Measurements from ENCODE around the gene TRAPPC11. TPM values are rescaled to one million over a fixed set of nuclear protein-coding genes. Genes with fewer than 3 reads are reported as not detected.

TRAPPC11 gene
- total and polyA plus RNA-seq, 9 donors = 21.2 to 52.7 (median 40.5) TPM

DNA sequence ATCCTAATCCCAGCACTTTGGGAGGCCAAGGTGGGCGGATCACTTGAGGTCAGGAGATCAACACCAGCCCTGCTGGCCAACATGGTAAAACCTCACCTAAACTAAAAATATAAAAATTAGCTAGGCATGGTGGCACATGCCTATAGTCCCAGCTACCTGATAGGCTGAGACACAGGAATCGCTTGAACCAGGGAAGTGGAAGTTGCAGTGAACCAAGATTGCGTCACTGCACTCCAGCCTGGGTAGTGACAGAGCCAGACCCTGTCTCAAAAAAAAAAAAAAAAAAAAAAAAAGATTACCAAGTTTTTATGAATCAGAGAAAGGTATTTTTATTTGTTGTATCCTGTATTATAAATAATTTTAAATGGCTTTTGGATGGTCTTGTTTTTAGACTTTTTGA is 15.1 kb downstream of the TRAPPC11 start:
- TF ChIP-seq EP300 (IDR thresholded peaks at IDR 0.05) = no peak
- TF ChIP-seq POLR2A (IDR thresholded peaks at IDR 0.05) = no peak
- no peak for TF ChIP-seq CTCF (IDR thresholded peaks at IDR 0.05)
- WGBS, 3 donors = 79 to 85% (median 83%) methylated on average over 3 of the region's 3 CpGs
- Histone ChIP-seq H3K4me1 (ENCODE audit: insufficient read depth) (no peaks in the 10 kb centered on the region), H3K27me3 (no peaks in the 10 kb centered on the region), H3K4me3 (no peak overlapping the region), H3K9me3 (no peaks in the 10 kb centered on the region), H3K36me3 (no peaks in the 10 kb centered on the region), H3K27ac (no peak overlapping the region)
- DNase-seq = no peak
- intact Hi-C loops (cut with DNase I) = no loop called here

DNA sequence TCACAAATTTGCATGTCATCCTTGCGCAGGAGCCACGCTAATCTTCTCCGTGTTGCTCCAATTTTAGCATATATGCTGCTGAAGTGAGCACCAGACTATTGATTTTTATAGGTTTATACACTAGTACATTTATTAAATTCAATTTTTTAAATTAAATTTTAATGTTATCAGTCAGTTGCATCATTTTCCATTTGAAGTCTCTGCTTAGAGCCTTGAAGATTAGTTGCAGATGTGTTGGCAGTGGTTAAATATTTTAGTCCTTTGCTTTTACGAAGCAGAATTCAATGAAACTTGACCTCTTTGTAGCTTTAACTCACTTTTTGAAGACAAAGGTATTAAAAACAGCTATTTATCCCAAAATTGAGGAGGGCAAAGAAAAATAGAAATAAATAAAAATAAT is 16.5 kb downstream of the TRAPPC11 start:
- Histone ChIP-seq H3K4me1 (ENCODE audit: insufficient read depth) (no peaks in the 10 kb centered on the region), H3K27ac (no peak overlapping the region), H3K36me3 (no peaks in the 10 kb centered on the region), H3K27me3 (no peaks in the 10 kb centered on the region), H3K9me3 (no peaks in the 10 kb centered on the region), H3K4me3 (no peak overlapping the region)
- WGBS, 3 donors = 75 to 88% (median 84%) methylated on average over 4 of the region's 4 CpGs
- no peak for DNase-seq
- intact Hi-C loops (cut with DNase I) = no loop called here
- TF ChIP-seq EP300 (IDR thresholded peaks at IDR 0.05) = no peak
- TF ChIP-seq POLR2A (IDR thresholded peaks at IDR 0.05) = no peak
- no peak for TF ChIP-seq CTCF (IDR thresholded peaks at IDR 0.05)

DNA sequence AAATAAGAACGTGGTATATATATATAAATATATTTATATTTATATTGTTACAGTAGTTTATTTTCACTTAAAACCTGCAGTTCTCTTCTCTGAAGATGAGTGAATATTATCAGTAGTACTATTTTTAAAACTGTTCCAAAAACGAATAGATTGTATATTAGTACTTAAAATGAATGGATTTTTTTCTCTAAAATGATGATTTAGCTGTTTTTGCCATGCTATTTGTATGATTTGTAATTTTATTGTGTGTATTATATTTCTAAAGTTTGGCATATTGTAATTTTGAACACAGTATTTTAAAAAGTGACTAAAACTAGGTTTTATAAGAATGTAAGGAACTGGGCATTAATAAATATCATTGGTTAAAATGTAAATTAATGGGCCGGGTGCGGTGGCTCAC is 22.0 kb downstream of the TRAPPC11 start:
- Histone ChIP-seq H3K9me3 (no peaks in the 10 kb centered on the region), H3K4me3 (no peak overlapping the region), H3K4me1 (ENCODE audit: insufficient read depth) (no peaks in the 10 kb centered on the region), H3K36me3 (no peaks in the 10 kb centered on the region), H3K27ac (no peak overlapping the region), H3K27me3 (no peaks in the 10 kb centered on the region)
- intact Hi-C loops (cut with DNase I) = no loop called here
- DNase-seq = no peak
- WGBS, 3 donors = 75 to 78% (median 75%) methylated on average over 4 of the region's 4 CpGs
- TF ChIP-seq POLR2A (IDR thresholded peaks at IDR 0.05) (no peak), EP300 (IDR thresholded peaks at IDR 0.05) (no peak), CTCF (IDR thresholded peaks at IDR 0.05) (no peak)

GRCh38 chr4:183686461-183686860 is 27.4 kb downstream of the TRAPPC11 start:
- Histone ChIP-seq H3K27me3 (no peaks in the 10 kb centered on the region), H3K4me1 (ENCODE audit: insufficient read depth) (no peaks in the 10 kb centered on the region), H3K9me3 (no peaks in the 10 kb centered on the region), H3K4me3 (no peak overlapping the region), H3K27ac (no peak overlapping the region), H3K36me3 (no peaks in the 10 kb centered on the region)
- intact Hi-C loops (cut with DNase I) = no loop called here
- 65 to 74% (median 70%) methylated on average over 2 of the region's 2 CpGs for WGBS, 3 donors
- no peak for TF ChIP-seq CTCF (IDR thresholded peaks at IDR 0.05)
- no peak for TF ChIP-seq POLR2A (IDR thresholded peaks at IDR 0.05)
- DNase-seq = no peak

DNA sequence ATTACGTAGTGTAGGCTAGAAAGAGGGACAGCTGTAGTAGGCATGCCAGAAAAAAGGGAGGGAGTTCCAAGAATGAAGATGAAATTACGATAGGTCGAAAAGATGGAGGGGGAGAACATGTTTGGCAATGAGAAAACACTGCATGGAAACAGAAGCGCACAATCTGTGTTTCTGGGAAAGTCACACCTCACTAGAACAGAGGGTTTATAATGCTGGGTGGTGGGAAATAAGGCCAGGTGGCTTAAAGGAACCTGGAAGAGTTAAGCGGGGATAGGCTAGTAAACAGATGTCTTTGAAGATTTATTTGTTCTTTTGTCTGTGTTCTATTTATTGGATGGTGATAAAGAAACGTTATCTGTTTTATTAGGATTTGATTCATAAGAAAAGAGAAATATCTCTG is 29.1 kb downstream of the TRAPPC11 start:
- no peaks in the 10 kb centered on the region for H3K9me3 ChIP-seq
- no peak overlapping the region for H3K27ac ChIP-seq
- H3K4me1 ChIP-seq (ENCODE audit: insufficient read depth) = no peaks in the 10 kb centered on the region
- no peak for DNase-seq
- intact Hi-C loops (cut with DNase I) = no loop called here
- H3K4me3 ChIP-seq = no peak overlapping the region
- no peaks in the 10 kb centered on the region for H3K36me3 ChIP-seq
- TF ChIP-seq EP300 (IDR thresholded peaks at IDR 0.05) (no peak), CTCF (IDR thresholded peaks at IDR 0.05) (no peak), POLR2A (IDR thresholded peaks at IDR 0.05) (no peak)
- no peaks in the 10 kb centered on the region for H3K27me3 ChIP-seq
- 71 to 79% (median 76%) methylated on average over 6 of the region's 6 CpGs for WGBS, 3 donors
